ENCODE results near the gene PDZD4. TPM values are rescaled to one million over a fixed set of nuclear protein-coding genes. Genes with fewer than 3 reads are reported as not detected.

Gene PDZD4
- total RNA-seq (2011; cell fraction: chromatin; rRNA removed; ENCODE audit: low replicate concordance) = 0.46 TPM in 1 of 2 replicates, not detected in the other
- total RNA-seq (2011; cell fraction: nucleolus; rRNA removed) = 0.13 and 0.33 TPM in 2 replicates
- not detected in 2 replicates for total RNA-seq (2011; cell fraction: nucleoplasm; rRNA removed)
- total RNA-seq (2014; rRNA removed) (0.05 TPM in 1 of 2 replicates, not detected in the other), total RNA-seq (2014; rRNA removed; fragmentation: Illumina TruSeq; extraction: Trizol) (not detected in 2 replicates), total RNA-seq (2015; rRNA removed; fragmentation: Illumina TruSeq; extraction: Trizol) (not detected in 2 replicates), total RNA-seq (2021) (0.38 TPM in 1 of 2 replicates, not detected in the other), polyA plus RNA-seq (2011; rRNA removed) (0.07 and 0.18 TPM in 2 replicates), polyA plus RNA-seq (2014; fragmentation: Illumina TruSeq; extraction: Trizol) (not detected in 2 replicates), polyA plus RNA-seq (2014; fragmentation: Nextera tagmentation; extraction: Ambion mirVana) (not detected), polyA plus RNA-seq (2014; rRNA removed) (0.08 TPM in 1 of 2 replicates, not detected in the other), polyA minus RNA-seq (2011; rRNA and poly(A)+ RNA removed) (not detected in 2 replicates), Bru-seq, nascent RNA (percentile 11 among the genes with signal in this experiment), BruChase-seq, experiment 1, labeled RNA remaining after a 2-hour chase (percentile 4 among the genes with signal in this experiment), BruChase-seq, experiment 2, labeled RNA remaining after a 6-hour chase (percentile 11 among the genes with signal in this experiment)
- polyA plus RNA-seq (2011; cell fraction: cytosol; rRNA removed) = 0.06 and 0.13 TPM in 2 replicates
- 1.1 and 1.4 TPM in 2 replicates for polyA plus RNA-seq (2011; cell fraction: nucleus; rRNA removed)
- 0.07 TPM in 1 of 2 replicates, not detected in the other for polyA plus RNA-seq (2012)
- polyA minus RNA-seq (2011; cell fraction: cytosol; rRNA and poly(A)+ RNA removed) = not detected in 2 replicates
- 0.33 TPM in 1 of 2 replicates, not detected in the other for polyA minus RNA-seq (2011; cell fraction: nucleus; rRNA and poly(A)+ RNA removed)
- long read RNA-seq, experiment 1 = 0 reads
- long read RNA-seq, experiment 2 = 0 reads
- long read RNA-seq, experiment 3 = 0 reads

GRCh38 chrX:153829799-153830639, at the start of gene PDZD4:
Gene PDZD4, minus strand, starts transcription at chrX:153830544. Its CDS starts 246 bp downstream, at chrX:153830298.
- CTCF ChIA-PET (ENCODE audit: low intra/inter-chr PET ratio) = no interaction called here
- H3K36me3 ChIP-seq (ENCODE audit: control insufficient read depth, insufficient read depth, low read length) = no peaks in the 10 kb centered on the region
- no peak within 1 kb of the TSS for H3K9ac ChIP-seq (ENCODE audit: insufficient read depth in 1 of 2, low read depth in 2 of 2, low read length in 2 of 2)
- DNase-seq (ENCODE audit: extremely low read depth in 1 of 4, low spot score in 3 of 4) (peak in 2 of 4 experiments; percentile 72 to 78), ATAC-seq (no peak), FAIRE-seq (no peak)
- no peak within 1 kb of the TSS for H3K27ac ChIP-seq (ENCODE audit: extremely low read depth, low read depth, low read length)
- H3K4me1 ChIP-seq (replicated peaks in 1 of 2; ENCODE audit: control insufficient read depth in 2 of 2, insufficient read depth in 2 of 2, low read length in 2 of 2) = peaks cover 0 to 28% of the 10 kb centered on the region in 2 experiments; a peak in 2 of 5 replicates
- H3K9me3 ChIP-seq (replicated peaks; ENCODE audit: control insufficient read depth, insufficient read depth, low read depth, low read length) = no peaks in the 10 kb centered on the region
- no peaks in the 10 kb centered on the region for H3K79me2 ChIP-seq (ENCODE audit: control insufficient read depth, insufficient read depth, low read length)
- 3% methylated on average over 24 of the region's 97 CpGs for WGBS (ENCODE audit: insufficient coverage, low coverage, missing lambda C conversion rate)
- H3K4me2 ChIP-seq (ENCODE audit: insufficient read depth, low read length) = no peak within 1 kb of the TSS
- POLR2A ChIA-PET = no interaction called here
- TF ChIP-seq PML (IDR thresholded peaks at IDR 0.05; ENCODE audit: low read length) = no peak
- TF ChIP-seq SAFB (IDR thresholded peaks at IDR 0.05; ENCODE audit: borderline replicate concordance, low read depth, low read length) = peak; percentile 18; the same call in 1 of the 2 replicates
- no peak for TF ChIP-seq ZNF655 (CRISPR knock-in tag; IDR thresholded peaks at IDR 0.05)
- TF ChIP-seq NCOA2 (IDR thresholded peaks at IDR 0.05; ENCODE audit: partially characterized antibody in 2 of 2) = no peak
- TF ChIP-seq TCFL5 (CRISPR knock-in tag; conservative IDR thresholded peaks at IDR 0.05) = no peak
- TF ChIP-seq EGR1 (conservative IDR thresholded peaks at IDR 0.05) = peak; percentile 67
- TF ChIP-seq HEY1 (CRISPR knock-in tag; IDR thresholded peaks at IDR 0.05; ENCODE audit: borderline replicate concordance) = no peak
- TF ChIP-seq ZNF146 (CRISPR knock-in tag; IDR thresholded peaks at IDR 0.05; ENCODE audit: unreplicated experiment) = no peak
- intact Hi-C loops (cut with micrococcal nuclease) (no loop called here), in situ Hi-C loops (cut with MboI) (no loop called here)
- no TSS peak for BruUV-seq (replicated peaks)
- no peaks in the 10 kb centered on the region for H3K9me1 ChIP-seq (ENCODE audit: control insufficient read depth, insufficient read depth, low read length)
- 0 out of 2 replicates have a peak, but pooled peaks cover 3% of the 10 kb centered on the region for H4K20me1 ChIP-seq (replicated peaks; ENCODE audit: control insufficient read depth, insufficient read depth, low read length)
- peaks cover 20 to 54% of the 10 kb centered on the region in 2 experiments; a peak in 4 of 5 replicates for H3K27me3 ChIP-seq (ENCODE audit: control insufficient read depth in 2 of 2, insufficient read depth in 2 of 2, low read length in 2 of 2)
- H2AFZ ChIP-seq (ENCODE audit: low read depth, low read length) = no peak within 1 kb of the TSS
- no peak within 1 kb of the TSS for H3K4me3 ChIP-seq

Measured in K562 (cell line).